HG02943 (cell line): ENCODE data around the gene JAKMIP1.
"Not testable (repeated sequence)": the region's sequence is repeated elsewhere in the genome, so short reads cannot be mapped to it uniquely, and the experiment has no call there.

Source experiments
- ATAC-seq: cut with Tn5 transposase; IDR thresholded peaks from one replicate; pipeline ENCODE4 v1.9.1; 2021; ENCODE audit warnings: mild to moderate bottlenecking, low read depth, moderate library complexity; ENCODE audit not compliant: unreplicated experiment

JAKMIP1 gene

GRCh38 chr4:6023731-6024130 lies 176.6 kb downstream of the JAKMIP1 start:
- ATAC-seq, result no peak

GRCh38 chr4:6022607-6023288 lies 177.6 kb downstream of the JAKMIP1 start:
- ATAC-seq, result no peak

- ATAC-seq, result no peak
These were observed 178.3 kb downstream of the JAKMIP1 start for GRCh38 chr4:6021831-6022606.

- no peak for ATAC-seq
These were observed 179.7 kb downstream of the JAKMIP1 start for GRCh38 chr4:6020613-6021012.

- no peak for ATAC-seq
These were observed 180.8 kb downstream of the JAKMIP1 start for GRCh38 chr4:6019316-6020263.

GRCh38 chr4:6018331-6018730 lies 182.0 kb downstream of the JAKMIP1 start, which contains the start of gene C4orf50:
TSS of gene C4orf50 (minus strand) at chr4:6018431.
- no peak for ATAC-seq

- no peak for ATAC-seq
These were observed 182.5 kb downstream of the JAKMIP1 start for GRCh38 chr4:6017800-6018199.

- ATAC-seq, result no peak
These were observed 183.3 kb downstream of the JAKMIP1 start for GRCh38 chr4:6017030-6017429.

- ATAC-seq, result no peak
These were observed 186.8 kb downstream of the JAKMIP1 start for GRCh38 chr4:6013564-6013963.

GRCh38 chr4:6012200-6012599 lies 188.1 kb downstream of the JAKMIP1 start:
- ATAC-seq, result no peak

GRCh38 chr4:6011686-6012085 lies 188.7 kb downstream of the JAKMIP1 start:
- no peak for ATAC-seq

GRCh38 chr4:6011271-6011671 lies 189.1 kb downstream of the JAKMIP1 start:
- ATAC-seq, result no peak

- ATAC-seq, result no peak
These were observed 189.6 kb downstream of the JAKMIP1 start for GRCh38 chr4:6010789-6011188.

GRCh38 chr4:6009452-6009851 lies 190.9 kb downstream of the JAKMIP1 start:
- no peak for ATAC-seq

GRCh38 chr4:6008766-6009385 lies 191.5 kb downstream of the JAKMIP1 start:
- no peak for ATAC-seq

GRCh38 chr4:6008092-6008551 lies 192.2 kb downstream of the JAKMIP1 start:
- ATAC-seq, result no peak

GRCh38 chr4:6005175-6005574 lies 195.2 kb downstream of the JAKMIP1 start:
- ATAC-seq, result no peak

GRCh38 chr4:6003485-6003884 lies 196.9 kb downstream of the JAKMIP1 start:
- ATAC-seq, result not testable (repeated sequence)

- no peak for ATAC-seq
These were observed 197.4 kb downstream of the JAKMIP1 start for GRCh38 chr4:6002926-6003325.

- no peak for ATAC-seq
These were observed 197.9 kb downstream of the JAKMIP1 start for GRCh38 chr4:6002492-6002833.
